ELR (cell line): Measurements from ENCODE around the gene NBR1.
"Not testable (repeated sequence)": the region's sequence is repeated elsewhere in the genome, so short reads cannot be mapped to it uniquely, and the experiment has no call there.

Source experiments
- DNase-seq: peaks from one replicate; pipeline ENCODE4 v3.0.0-alpha.2; 2015; ENCODE audit warnings: low read depth

Gene NBR1

GRCh38 chr17:43153197-43153835 lies 17.7 kb upstream of the NBR1 start:
- not testable (repeated sequence) for DNase-seq

- no peak for DNase-seq
Measured at GRCh38 chr17:43155666-43156065, 15.3 kb upstream of the NBR1 start.

- not testable (repeated sequence) for DNase-seq
Measured at GRCh38 chr17:43159232-43159631, 11.8 kb upstream of the NBR1 start.

- DNase-seq = not testable (repeated sequence)
Measured at GRCh38 chr17:43159957-43160356, 11.1 kb upstream of the NBR1 start.

- not testable (repeated sequence) for DNase-seq
Measured at GRCh38 chr17:43165971-43166370, 5.0 kb upstream of the NBR1 start.

- peak; percentile 62 for DNase-seq
Measured at GRCh38 chr17:43169561-43170139, 1.4 kb upstream of the NBR1 start.

- DNase-seq = peak; percentile 99
Measured at GRCh38 chr17:43170140-43170765, 761 bp upstream of the NBR1 start.

GRCh38 chr17:43171586-43172487 lies 823 bp downstream of the NBR1 start:
- DNase-seq = peak; percentile 98

GRCh38 chr17:43175213-43176118 lies 4.5 kb downstream of the NBR1 start:
- peak; percentile 77 for DNase-seq

- no peak for DNase-seq
Measured at GRCh38 chr17:43176119-43176570, 5.1 kb downstream of the NBR1 start.

- no peak for DNase-seq
Measured at GRCh38 chr17:43183921-43184320, 12.9 kb downstream of the NBR1 start.

- DNase-seq = not testable (repeated sequence)
Measured at GRCh38 chr17:43186656-43187055, 15.6 kb downstream of the NBR1 start.

GRCh38 chr17:43193251-43193650 lies 22.2 kb downstream of the NBR1 start:
- no peak for DNase-seq

GRCh38 chr17:43199633-43200032 lies 28.6 kb downstream of the NBR1 start:
- DNase-seq = no peak

GRCh38 chr17:43200127-43200526 lies 29.1 kb downstream of the NBR1 start:
- DNase-seq = peak; percentile 14

GRCh38 chr17:43203013-43203412 lies 32.0 kb downstream of the NBR1 start:
- not testable (repeated sequence) for DNase-seq

- DNase-seq = no peak
Measured at GRCh38 chr17:43210576-43210975, 39.6 kb downstream of the NBR1 start.

GRCh38 chr17:43211123-43211479 lies 40.1 kb downstream of the NBR1 start:
- DNase-seq = peak; percentile 15

- DNase-seq = peak; percentile 94
Measured at GRCh38 chr17:43211480-43212402, 40.7 kb downstream of the NBR1 start, which contains the start of gene TMEM106A. TSS of gene TMEM106A (plus strand) at chr17:43211875. CDS start at chr17:43213042, 1,167 bp downstream.
